Uterus (tissue), 4 donors: ENCODE data around the gene ZC3H18. TPM values are rescaled to one million over a fixed set of nuclear protein-coding genes. Genes with fewer than 3 reads are reported as not detected.

Experiments used
- DNase-seq, 2 donors: peaks; one replicate each; pipeline ENCODE4 v3.0.0-alpha.2; 2019 to 2020
- H3K27ac ChIP-seq, 2 donors: fragments of 200-600 bp; sonication (generic); 1 replicate in 1 of 2; 2 replicates in 1 of 2; pipeline ENCODE4 v1.5.1; 2016 to 2018
- H3K27me3 ChIP-seq, 2 donors: fragments of 200-600 bp; sonication (generic); one replicate each; pipeline ENCODE4 v1.5.1; 2018 to 2019; ENCODE audit warnings: control low read depth in 1 of 2
- H3K36me3 ChIP-seq, 2 donors: fragments of 200-600 bp; sonication (generic); one replicate each; pipeline ENCODE4 v1.5.1; 2019; ENCODE audit warnings: control low read depth in 1 of 2
- H3K4me1 ChIP-seq, 2 donors: fragments of 200-600 bp; sonication (generic); one replicate each; pipeline ENCODE4 v1.5.1; 2018 to 2019; ENCODE audit warnings: control low read depth in 1 of 2
- H3K4me3 ChIP-seq, 2 donors: fragments of 200-600 bp; sonication (generic); 1 replicate in 1 of 2; 2 replicates in 1 of 2; pipeline ENCODE4 v1.5.1; 2018 to 2019; ENCODE audit warnings: mild to moderate bottlenecking in 1 of 2
- H3K9me3 ChIP-seq, 2 donors: fragments of 200-600 bp; sonication (generic); one replicate each; pipeline ENCODE4 v1.5.1; 2019; ENCODE audit warnings: control low read depth in 1 of 2
- CTCF ChIP-seq, 4 experiments: fragments of 200-600 bp in 2 of 4; fragments of 450-650 bp in 2 of 4; sonication (generic) in 2 of 4; IDR thresholded peaks; one replicate each; pipeline ENCODE4 v1.5.1; 2016 to 2019; ENCODE audit warnings: antibody characterized with exemption in 4 of 4, mild to moderate bottlenecking in 2 of 4, moderate library complexity in 1 of 4
- POLR2A ChIP-seq, 2 donors: fragments of 450-650 bp; IDR thresholded peaks; one replicate each; pipeline ENCODE4 v1.6.1; 2016; ENCODE audit warnings: antibody characterized with exemption in 2 of 2, mild to moderate bottlenecking in 1 of 2, moderate library complexity in 1 of 2
- intact Hi-C: fragments of 100-400 bp; cut with DNase I; formaldehyde crosslinking; loops from one replicate; pipeline ENCODE4 v1.15.1; 2023; ENCODE audit warnings: low total_unique reads
- total RNA-seq, 4 donors: library from RNA; depleted of rRNA in 3 of 4; stranded (reverse); fragments of >200 nt in 3 of 4; gene quantifications; one replicate each; pipeline versions ENCODE4 v1.1.0 to v1.2.4, GENCODE V29; 2014 to 2023
- donor health status: DM: yes; HTN: yes; CAD: no.

Gene ZC3H18
- total RNA-seq, 4 donors from 2014 or later, result 0.88 to 58.8 (median 9.5) TPM

GRCh38 chr16:88661468-88661867 lies 91.3 kb downstream of the ZC3H18 start:
- TF ChIP-seq POLR2A (IDR thresholded peaks at IDR 0.05), result no peak
- no peak for TF ChIP-seq CTCF (IDR thresholded peaks at IDR 0.05)
- no peak overlapping the region for H3K27ac ChIP-seq
- no peaks in the 10 kb centered on the region for H3K9me3 ChIP-seq
- intact Hi-C loops, result no loop called here
- no peaks in the 10 kb centered on the region for H3K36me3 ChIP-seq
- no peak overlapping the region for H3K4me3 ChIP-seq
- no peaks in the 10 kb centered on the region for H3K27me3 ChIP-seq
- DNase-seq, result no peak
- H3K4me1 ChIP-seq, result peaks cover 0 to 4% of the 10 kb centered on the region in 2 donors

DNA sequence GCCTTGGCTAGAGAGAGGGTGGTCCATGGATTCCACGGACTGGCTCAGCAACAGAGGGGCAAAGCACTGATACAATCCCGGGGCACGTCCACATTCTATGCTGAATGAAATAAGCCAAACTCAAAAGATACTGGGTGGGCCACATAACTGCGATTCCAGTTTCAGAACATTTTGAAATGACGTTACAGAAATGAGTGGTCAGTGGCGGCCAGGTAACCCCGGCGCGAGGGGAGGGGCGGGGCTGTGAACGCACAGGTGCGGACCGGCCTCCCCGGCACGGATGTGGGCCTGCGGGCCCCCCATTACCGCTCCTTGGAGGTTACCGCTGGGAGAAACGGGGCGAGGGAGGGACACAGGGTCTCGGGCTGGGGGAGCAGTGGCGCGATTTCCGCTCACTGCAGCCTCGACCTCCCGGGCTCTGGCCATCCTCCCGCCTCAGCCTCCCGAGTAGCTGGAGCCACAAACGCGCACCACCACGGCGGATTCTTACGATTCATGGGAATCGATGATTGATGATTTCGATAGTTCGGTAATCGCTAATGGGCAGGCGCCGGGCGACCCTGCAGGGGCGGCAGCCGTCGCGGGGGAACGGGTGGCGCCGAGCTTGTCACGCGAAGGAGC lies 92.1 kb downstream of the ZC3H18 start:
- DNase-seq, result no peak
- H3K27me3 ChIP-seq, result no peaks in the 10 kb centered on the region
- H3K27ac ChIP-seq, result peak overlapping the region; percentile 74 to 76
- TF ChIP-seq POLR2A (IDR thresholded peaks at IDR 0.05) (no peak), CTCF (IDR thresholded peaks at IDR 0.05) (no peak)
- H3K36me3 ChIP-seq, result no peaks in the 10 kb centered on the region
- no peaks in the 10 kb centered on the region for H3K9me3 ChIP-seq
- intact Hi-C loops, result no loop called here
- H3K4me1 ChIP-seq, result peaks cover 0 to 4% of the 10 kb centered on the region in 2 donors
- H3K4me3 ChIP-seq, result peak overlapping the region; percentile 75 to 97

GRCh38 chr16:88662843-88663606 lies 92.8 kb downstream of the ZC3H18 start, which contains the start of gene MVD:
MVD (minus strand) TSS chr16:88663091; CDS start chr16:88663080, 11 bp downstream.
- peak within 1 kb of the TSS; percentile 75 to 97 for H3K4me3 ChIP-seq
- H3K9me3 ChIP-seq, result no peaks in the 10 kb centered on the region
- H3K4me1 ChIP-seq, result peaks cover 0 to 4% of the 10 kb centered on the region in 2 donors
- H3K36me3 ChIP-seq, result no peaks in the 10 kb centered on the region
- H3K27ac ChIP-seq, result peak within 1 kb of the TSS; percentile 74 to 77
- DNase-seq, result peak; percentile 95 to 96
- H3K27me3 ChIP-seq, result no peaks in the 10 kb centered on the region
- intact Hi-C loops, result no loop called here
- TF ChIP-seq POLR2A (IDR thresholded peaks at IDR 0.05) (peak; percentile 80 to 83), CTCF (IDR thresholded peaks at IDR 0.05) (peak in 1 of 4 experiments; percentile 11)

- no peak overlapping the region for H3K27ac ChIP-seq
- H3K9me3 ChIP-seq, result no peaks in the 10 kb centered on the region
- no peak for DNase-seq
- intact Hi-C loops, result no loop called here
- no peaks in the 10 kb centered on the region for H3K27me3 ChIP-seq
- no peak overlapping the region for H3K4me3 ChIP-seq
- TF ChIP-seq POLR2A (IDR thresholded peaks at IDR 0.05) (no peak), CTCF (IDR thresholded peaks at IDR 0.05) (no peak)
- no peaks in the 10 kb centered on the region for H3K36me3 ChIP-seq
- peaks cover 0 to 4% of the 10 kb centered on the region in 2 donors for H3K4me1 ChIP-seq
Measured at GRCh38 chr16:88665148-88665547, 94.9 kb downstream of the ZC3H18 start.

DNA sequence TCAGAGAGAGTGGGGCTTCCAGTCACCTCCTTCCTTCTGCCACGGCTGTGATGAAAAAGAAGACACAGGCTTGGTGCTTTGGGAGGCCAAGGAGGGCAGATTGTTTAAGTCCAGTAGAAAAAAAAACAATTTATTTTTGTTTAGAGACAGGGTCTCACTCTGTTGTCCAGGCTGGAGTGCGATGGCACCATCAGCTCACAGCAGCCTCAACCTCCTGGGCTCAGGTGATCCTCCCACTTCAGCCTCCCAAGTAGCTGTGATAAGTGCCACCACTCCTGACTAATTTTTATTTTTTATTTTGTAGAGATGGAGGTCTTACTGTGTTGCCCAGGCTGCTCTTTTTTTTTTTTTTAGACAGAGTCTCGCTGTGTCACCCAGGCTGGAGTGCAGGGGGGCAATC lies 95.4 kb downstream of the ZC3H18 start:
- Histone ChIP-seq H3K4me1 (peaks cover 0 to 4% of the 10 kb centered on the region in 2 donors), H3K27ac (no peak overlapping the region), H3K36me3 (no peaks in the 10 kb centered on the region), H3K9me3 (no peaks in the 10 kb centered on the region), H3K4me3 (no peak overlapping the region), H3K27me3 (no peaks in the 10 kb centered on the region)
- no peak for DNase-seq
- intact Hi-C loops, result no loop called here
- no peak for TF ChIP-seq CTCF (IDR thresholded peaks at IDR 0.05)
